Ishikawa (cell line): Measurements from ENCODE around the gene CGREF1.

ENCODE experiments used
- CEBPB ChIP-seq: IDR thresholded peaks from 2 replicates; pipeline ENCODE4 v1.6.1; 2012
- CREB1 ChIP-seq: IDR thresholded peaks from 2 replicates; pipeline ENCODE4 v1.6.1; 2012; ENCODE audit warnings: low read depth
- EGR1 ChIP-seq: IDR thresholded peaks from 2 replicates; pipeline ENCODE4 v1.6.1; 2012
- EP300 ChIP-seq: IDR thresholded peaks from 2 replicates; pipeline ENCODE4 v1.6.1; 2012; ENCODE audit warnings: borderline replicate concordance
- FOXM1 ChIP-seq: IDR thresholded peaks from 2 replicates; pipeline ENCODE4 v1.6.1; 2012; ENCODE audit warnings: low read depth, borderline replicate concordance
- MAX ChIP-seq: IDR thresholded peaks from 2 replicates; pipeline ENCODE4 v1.6.1; 2012
- NFIC ChIP-seq: IDR thresholded peaks from 2 replicates; pipeline ENCODE4 v1.6.1; 2012
- RAD21 ChIP-seq: IDR thresholded peaks from 2 replicates; pipeline ENCODE4 v1.6.1; 2012; ENCODE audit warnings: low read depth
- TAF1 ChIP-seq: IDR thresholded peaks from 2 replicates; pipeline ENCODE4 v1.6.1; 2012; ENCODE audit warnings: low read depth, mild to moderate bottlenecking
- TCF12 ChIP-seq: IDR thresholded peaks from 2 replicates; pipeline ENCODE4 v1.6.1; 2012; ENCODE audit warnings: low read depth
- TEAD4 ChIP-seq: IDR thresholded peaks from 2 replicates; pipeline ENCODE4 v1.6.1; 2012
- YY1 ChIP-seq: IDR thresholded peaks from 2 replicates; pipeline ENCODE4 v1.6.1; 2012; ENCODE audit warnings: low read depth
- ZBTB7A ChIP-seq: IDR thresholded peaks from 2 replicates; pipeline ENCODE4 v1.6.1; 2012; ENCODE audit warnings: low read depth
- TF ChIP-seq, protein P1 (sequence below): IDR thresholded peaks from 2 replicates; pipeline ENCODE4 v1.6.1; 2012; ENCODE audit warnings: low read depth, mild to moderate bottlenecking
- TF ChIP-seq, protein P2 (sequence below): IDR thresholded peaks from 2 replicates; pipeline ENCODE4 v1.6.1; 2012

CGREF1 gene

DNA sequence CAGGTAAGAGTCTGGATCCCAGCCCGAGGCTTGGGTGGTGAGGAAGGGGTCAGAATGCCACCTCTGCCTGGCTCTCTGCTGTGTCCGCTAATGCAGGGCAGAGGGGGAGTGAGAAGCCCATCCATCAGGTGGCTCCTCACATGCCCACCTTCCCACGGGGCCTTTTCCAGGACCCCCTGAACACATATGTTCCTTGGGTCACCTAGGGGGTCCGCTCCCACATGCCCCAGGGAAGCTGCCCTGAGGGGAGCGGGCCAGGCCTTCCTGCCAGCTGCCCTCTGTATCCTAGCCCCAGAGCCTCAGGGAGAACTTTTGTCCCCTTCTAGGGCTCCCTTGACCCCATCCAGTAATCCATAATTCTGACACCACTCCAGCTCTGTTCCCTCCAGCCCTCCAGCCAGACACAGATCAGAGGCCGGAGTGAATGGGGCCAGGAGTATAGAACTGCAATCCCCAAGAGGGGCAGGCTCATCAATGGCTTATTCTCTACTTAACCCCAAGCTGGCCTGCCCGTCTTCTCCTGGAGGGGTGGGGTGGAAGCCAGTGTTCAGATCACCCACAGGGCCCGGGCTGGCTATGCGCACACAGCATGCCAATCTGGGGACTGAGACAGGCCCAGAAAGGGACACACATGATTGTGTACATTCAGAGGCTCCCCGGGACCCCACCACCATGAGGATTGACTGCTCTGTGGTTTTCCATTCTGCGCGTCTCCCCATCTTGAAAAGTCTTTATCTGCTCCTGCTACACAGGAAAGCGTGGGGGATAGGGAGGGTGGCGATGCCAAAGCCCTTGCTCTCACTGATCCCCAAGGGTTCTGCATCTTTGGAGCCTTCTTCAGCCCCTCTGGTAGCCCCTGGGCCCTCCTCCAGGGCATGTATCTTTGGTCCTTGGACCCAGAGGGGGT is 39.4 kb downstream of the CGREF1 start:
- no peak for TF ChIP-seq YY1
- no peak for TF ChIP-seq NFIC
- no peak for TF ChIP-seq EP300
- TF ChIP-seq FOXM1: no peak

DNA sequence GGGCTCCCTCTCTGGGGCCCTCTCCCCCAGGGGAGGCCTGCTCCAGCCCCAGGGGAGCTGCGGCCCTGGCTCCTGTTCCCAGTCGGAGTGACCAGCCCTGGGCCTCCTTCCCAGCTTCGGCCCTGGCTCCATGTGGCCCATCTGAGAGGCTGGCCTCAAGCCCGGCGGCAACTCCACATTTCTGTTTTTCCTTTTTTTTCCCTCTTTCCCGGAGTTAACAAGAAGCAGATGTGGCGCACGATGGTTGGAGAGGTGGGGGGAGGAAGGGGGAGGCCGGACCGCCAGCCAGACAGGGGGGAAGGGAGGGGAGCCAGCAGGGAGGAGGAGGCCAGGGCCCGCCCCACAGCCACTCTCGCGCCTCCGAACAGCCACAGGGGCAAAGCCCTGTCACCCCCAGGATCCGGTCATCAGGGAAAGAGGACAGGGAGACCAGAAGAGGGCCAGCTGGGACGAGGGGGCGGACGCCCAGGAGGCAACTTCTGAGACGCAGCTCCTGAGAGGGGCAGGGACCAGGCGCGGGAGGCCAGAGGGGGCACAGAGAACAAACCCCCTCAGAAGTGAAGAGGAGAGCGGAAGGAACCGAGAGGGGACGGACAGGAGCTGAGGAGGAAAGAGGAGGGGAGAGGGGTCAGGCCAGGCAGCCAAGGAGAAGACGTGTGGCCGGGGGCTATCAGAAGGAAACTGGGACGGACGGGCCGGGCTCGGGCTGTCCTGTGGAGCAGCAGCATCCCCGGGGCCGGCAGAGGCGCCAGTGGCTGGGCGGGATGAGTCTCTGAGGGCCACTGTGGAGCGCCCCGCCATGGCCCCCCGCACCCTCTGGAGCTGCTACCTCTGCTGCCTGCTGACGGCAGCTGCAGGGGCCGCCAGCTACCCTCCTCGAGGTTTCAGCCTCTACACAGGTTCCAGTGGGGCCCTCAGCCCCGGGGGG is 40.4 kb downstream of the CGREF1 start, which contains the start of gene EMILIN1:
Gene EMILIN1, plus strand, starts transcription at position 349 of the 928 bp plus-strand sequence. Its CDS starts 451 bp downstream, at position 800.
- no peak for TF ChIP-seq ZBTB7A
- no peak for TF ChIP-seq YY1
- TF ChIP-seq TEAD4: no peak
- no peak for TF ChIP-seq FOXM1
- no peak for TF ChIP-seq MAX

- TF ChIP-seq CREB1: no peak
- TF ChIP-seq CEBPB: no peak
- TF ChIP-seq YY1: no peak
- no peak for TF ChIP-seq FOXM1
Measured at GRCh38 chr2:27077231-27077630, 41.7 kb downstream of the CGREF1 start.

GRCh38 chr2:27076323-27076722 is 42.6 kb downstream of the CGREF1 start:
- TF ChIP-seq YY1 (no peak), TEAD4 (no peak), EGR1 (no peak), FOXM1 (no peak), CREB1 (no peak), TCF12 (no peak), EP300 (no peak), NFIC (no peak), RAD21 (no peak), TAF1 (no peak), ZBTB7A (no peak), MAX (no peak), CEBPB (no peak)
- TF ChIP-seq, protein P1, sequence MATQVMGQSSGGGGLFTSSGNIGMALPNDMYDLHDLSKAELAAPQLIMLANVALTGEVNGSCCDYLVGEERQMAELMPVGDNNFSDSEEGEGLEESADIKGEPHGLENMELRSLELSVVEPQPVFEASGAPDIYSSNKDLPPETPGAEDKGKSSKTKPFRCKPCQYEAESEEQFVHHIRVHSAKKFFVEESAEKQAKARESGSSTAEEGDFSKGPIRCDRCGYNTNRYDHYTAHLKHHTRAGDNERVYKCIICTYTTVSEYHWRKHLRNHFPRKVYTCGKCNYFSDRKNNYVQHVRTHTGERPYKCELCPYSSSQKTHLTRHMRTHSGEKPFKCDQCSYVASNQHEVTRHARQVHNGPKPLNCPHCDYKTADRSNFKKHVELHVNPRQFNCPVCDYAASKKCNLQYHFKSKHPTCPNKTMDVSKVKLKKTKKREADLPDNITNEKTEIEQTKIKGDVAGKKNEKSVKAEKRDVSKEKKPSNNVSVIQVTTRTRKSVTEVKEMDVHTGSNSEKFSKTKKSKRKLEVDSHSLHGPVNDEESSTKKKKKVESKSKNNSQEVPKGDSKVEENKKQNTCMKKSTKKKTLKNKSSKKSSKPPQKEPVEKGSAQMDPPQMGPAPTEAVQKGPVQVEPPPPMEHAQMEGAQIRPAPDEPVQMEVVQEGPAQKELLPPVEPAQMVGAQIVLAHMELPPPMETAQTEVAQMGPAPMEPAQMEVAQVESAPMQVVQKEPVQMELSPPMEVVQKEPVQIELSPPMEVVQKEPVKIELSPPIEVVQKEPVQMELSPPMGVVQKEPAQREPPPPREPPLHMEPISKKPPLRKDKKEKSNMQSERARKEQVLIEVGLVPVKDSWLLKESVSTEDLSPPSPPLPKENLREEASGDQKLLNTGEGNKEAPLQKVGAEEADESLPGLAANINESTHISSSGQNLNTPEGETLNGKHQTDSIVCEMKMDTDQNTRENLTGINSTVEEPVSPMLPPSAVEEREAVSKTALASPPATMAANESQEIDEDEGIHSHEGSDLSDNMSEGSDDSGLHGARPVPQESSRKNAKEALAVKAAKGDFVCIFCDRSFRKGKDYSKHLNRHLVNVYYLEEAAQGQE: no peak
- TF ChIP-seq, protein P2, sequence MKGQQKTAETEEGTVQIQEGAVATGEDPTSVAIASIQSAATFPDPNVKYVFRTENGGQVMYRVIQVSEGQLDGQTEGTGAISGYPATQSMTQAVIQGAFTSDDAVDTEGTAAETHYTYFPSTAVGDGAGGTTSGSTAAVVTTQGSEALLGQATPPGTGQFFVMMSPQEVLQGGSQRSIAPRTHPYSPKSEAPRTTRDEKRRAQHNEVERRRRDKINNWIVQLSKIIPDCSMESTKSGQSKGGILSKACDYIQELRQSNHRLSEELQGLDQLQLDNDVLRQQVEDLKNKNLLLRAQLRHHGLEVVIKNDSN: no peak

GRCh38 chr2:27074738-27075565 is 44.0 kb downstream of the CGREF1 start:
- TF ChIP-seq TEAD4 (no peak), YY1 (no peak), RAD21 (no peak), FOXM1 (no peak), EP300 (no peak), TCF12 (no peak), NFIC (no peak), CREB1 (no peak), MAX (no peak), CEBPB (no peak), TAF1 (no peak), ZBTB7A (no peak), EGR1 (no peak)
- TF ChIP-seq, protein P1: no peak
- TF ChIP-seq, protein P2: no peak
